Germinal center (tissue), 1 donor: Measurements from ENCODE around the gene SNX2.

Source experiments
- DNase-seq: peaks from one replicate; pipeline ENCODE4 v3.0.0; 2012; ENCODE audit warnings: mixed read lengths, low spot score

Gene SNX2

GRCh38 chr5:122772446-122772845, 2.4 kb upstream of the SNX2 start:
- DNase-seq = no peak

DNA sequence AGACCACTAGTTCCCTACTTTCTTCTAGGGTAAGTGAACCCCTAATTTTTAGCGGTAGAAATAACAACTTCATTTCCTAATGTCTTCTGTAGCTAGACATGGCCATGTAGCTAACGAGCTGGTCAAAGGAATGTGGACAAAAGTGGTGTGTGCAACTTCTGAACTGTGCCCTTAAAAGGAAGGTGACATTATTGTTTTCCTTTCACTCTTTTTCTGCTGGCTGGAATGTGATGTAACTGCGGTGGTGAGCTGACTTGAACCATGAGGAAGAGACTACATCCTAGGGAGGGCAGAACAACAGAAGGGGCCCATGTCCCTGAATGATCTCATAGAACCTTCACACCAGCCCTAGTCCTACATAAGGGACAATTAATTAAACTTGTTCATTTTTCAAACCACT, 1.3 kb upstream of the SNX2 start:
- no peak for DNase-seq

DNA sequence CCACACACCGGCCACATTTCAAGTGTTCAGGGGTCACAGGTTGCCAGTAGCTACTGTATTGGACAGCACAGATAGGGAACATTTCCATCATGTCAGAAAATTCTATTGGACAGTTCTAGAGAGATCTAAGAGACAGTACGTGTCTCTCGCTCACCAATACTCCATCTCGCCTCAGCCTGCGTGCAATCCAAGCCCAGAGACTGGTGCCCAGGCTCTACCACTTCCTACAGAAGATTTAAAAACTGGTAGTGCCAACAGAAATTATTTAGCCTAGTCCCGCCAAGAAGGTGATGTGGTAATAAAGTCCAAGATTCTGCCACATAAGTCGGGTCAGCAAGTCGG, 390 bp upstream of the SNX2 start:
- no peak for DNase-seq

- DNase-seq = peak; percentile 38
These were observed 966 bp downstream of the SNX2 start for GRCh38 chr5:122775550-122776542.

DNA sequence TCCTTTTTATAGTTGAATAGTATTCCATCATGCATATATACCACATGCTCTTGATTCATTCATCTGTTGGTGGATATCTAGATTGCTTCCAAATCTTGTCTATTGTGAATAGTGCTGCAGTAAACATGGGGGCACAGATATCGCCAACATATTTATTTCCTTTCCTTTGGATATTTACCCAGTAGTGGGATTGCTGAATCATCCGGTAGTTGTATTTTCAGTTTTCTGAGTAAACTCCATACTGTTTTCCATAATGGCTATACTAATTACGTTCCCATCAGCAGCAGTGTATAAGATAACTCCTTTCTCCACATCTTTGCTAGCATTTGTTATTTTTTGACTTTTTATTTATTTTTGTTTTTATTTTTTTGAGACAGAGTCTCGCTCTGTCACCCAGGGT, 3.3 kb downstream of the SNX2 start:
- DNase-seq = no peak

GRCh38 chr5:122779451-122779850, 4.6 kb downstream of the SNX2 start:
- DNase-seq = no peak

DNA sequence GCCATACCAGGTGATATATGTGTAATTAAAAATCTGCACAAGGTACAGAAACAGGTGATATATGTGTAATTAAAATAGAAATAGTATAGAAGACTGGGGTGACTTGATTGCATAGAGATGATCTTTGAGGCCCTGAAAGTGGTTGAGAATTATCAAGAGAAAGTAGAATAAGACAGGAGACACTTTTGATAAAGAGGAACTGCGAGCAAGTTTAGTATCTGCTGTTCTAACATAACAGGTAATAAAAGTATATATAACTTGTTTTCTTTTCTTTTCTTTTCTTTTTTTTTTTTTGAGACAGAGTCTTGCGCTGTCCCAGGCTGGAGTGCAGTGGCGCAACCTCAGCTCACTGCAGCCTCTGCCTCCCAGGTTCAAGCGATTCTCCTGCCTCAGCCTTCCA, 5.4 kb downstream of the SNX2 start:
- DNase-seq = peak; percentile 6

DNA sequence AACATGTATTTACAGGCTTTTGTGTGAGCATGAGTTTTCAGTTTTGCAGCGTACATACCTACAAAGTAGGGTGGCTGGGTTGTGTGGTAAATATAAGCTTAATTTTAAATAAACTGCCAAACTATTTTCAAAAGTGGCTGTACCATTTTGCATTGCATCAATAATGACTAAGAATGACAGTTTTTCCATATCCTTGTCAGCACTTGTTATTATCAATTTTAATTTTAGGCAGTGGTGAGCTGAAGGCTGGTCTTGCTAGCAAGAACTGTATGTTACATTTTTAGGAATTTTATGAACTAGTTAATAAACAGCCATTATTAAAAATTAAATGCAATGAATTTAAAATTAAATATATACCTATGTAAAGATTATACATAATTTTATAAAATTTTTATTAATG, 6.6 kb downstream of the SNX2 start:
- DNase-seq = no peak

- no peak for DNase-seq
These were observed 10.4 kb downstream of the SNX2 start for GRCh38 chr5:122785294-122785693.

- no peak for DNase-seq
These were observed 13.5 kb downstream of the SNX2 start for GRCh38 chr5:122788371-122788770.

DNA sequence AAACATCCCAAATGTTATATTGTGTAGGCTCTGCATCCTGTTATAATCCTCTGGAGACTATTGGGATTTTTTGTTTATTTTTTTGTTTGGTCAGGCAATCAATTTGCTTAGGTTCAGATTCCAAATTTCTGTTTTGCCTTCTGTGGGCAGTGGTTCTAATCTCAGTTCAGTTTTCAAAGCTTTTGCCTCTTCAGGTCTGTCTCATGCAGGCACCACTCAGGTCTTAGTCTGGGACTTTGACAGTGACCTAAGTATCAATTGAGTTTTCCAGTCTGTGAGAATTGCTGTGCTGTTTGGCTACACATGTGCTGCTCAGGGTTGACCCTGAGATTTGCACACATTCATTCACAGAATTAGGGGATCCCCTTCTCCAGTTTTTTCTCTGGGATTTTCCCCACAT, 14.1 kb downstream of the SNX2 start:
- no peak for DNase-seq

- no peak for DNase-seq
These were observed 14.7 kb downstream of the SNX2 start for GRCh38 chr5:122789461-122790171.

DNA sequence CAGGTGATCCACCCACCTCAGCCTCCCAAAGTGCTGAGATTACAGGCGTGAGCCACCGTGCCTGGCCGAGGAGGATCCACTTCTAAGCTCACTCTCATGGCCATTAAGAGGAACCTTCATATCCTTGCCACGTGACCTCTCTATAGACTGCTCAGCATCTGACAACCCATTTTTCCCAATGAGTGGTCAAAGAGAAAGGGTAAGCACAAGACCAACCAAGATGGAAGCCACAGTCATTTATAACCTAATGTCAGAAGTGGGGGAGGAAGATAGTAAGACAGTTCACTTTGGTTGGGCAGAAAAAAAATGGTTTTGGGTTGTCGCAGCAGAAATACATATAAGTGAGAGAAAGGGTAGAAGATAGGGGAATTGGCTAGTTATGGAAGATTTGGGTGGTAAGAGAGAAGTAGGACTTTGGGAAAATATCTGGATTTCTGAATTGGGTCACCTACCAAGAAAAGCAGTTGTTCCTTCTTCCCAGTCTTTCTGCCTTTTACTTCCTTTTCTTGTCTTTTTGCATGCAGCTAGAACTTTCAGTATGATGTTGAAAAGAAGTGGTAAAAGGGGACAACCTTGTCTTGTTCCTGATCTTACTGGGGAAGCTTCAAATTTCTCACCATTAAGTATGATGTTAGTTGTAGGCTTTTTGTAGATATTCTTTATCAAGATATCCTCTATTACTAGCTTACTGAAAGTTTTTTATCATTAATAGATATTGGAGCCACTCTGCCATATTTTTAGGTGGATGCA, 15.6 kb downstream of the SNX2 start:
- DNase-seq = no peak

- no peak for DNase-seq
These were observed 30.6 kb downstream of the SNX2 start for GRCh38 chr5:122805481-122805880.

DNA sequence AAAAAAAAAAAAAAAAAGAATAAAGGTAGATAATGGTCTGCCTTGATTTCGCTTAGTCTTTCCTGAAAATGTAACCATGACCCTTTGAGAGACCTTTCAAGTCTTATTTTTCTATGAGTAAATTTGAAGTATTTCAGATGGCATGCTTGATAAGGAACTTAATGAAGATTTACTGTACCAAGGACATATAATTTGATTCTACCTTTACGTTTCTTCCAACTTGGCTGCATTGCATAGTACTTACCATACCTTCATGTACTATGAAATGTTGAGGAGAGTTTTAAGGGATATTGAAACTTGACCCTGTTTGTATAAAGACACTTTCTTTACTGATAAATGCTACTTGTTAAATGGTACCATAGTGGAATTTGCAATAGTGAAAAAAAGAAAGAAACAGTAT, 35.5 kb downstream of the SNX2 start:
- DNase-seq = no peak

DNA sequence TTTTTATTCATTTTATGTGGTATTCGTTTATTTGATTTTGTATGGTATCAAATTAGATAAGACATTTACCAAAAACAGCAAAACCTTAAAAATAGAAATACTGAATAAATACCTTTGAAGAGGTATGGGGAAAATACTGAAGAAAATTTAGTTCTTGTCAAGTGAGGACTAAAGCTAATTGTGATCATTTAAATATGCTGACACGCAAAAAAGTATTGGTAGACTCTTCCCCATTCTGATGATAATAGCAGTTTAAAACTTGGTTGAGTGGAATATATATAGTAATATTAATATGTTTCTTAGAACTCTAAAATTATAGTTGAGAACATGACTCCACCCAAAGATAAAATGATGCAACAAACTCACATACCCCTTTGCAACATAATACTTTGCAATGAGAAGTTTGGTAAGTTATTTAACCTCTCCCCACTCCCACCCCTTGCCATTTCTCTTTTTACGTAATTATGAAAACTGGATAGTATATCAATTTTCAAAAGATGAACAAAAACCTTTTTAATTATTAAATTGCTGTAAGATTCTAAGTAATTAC, 40.4 kb downstream of the SNX2 start:
- no peak for DNase-seq

GRCh38 chr5:122816756-122817155, 41.9 kb downstream of the SNX2 start:
- no peak for DNase-seq

GRCh38 chr5:122831984-122832383, 57.1 kb downstream of the SNX2 start:
- no peak for DNase-seq

GRCh38 chr5:122835681-122836080, 60.8 kb downstream of the SNX2 start:
- no peak for DNase-seq

DNA sequence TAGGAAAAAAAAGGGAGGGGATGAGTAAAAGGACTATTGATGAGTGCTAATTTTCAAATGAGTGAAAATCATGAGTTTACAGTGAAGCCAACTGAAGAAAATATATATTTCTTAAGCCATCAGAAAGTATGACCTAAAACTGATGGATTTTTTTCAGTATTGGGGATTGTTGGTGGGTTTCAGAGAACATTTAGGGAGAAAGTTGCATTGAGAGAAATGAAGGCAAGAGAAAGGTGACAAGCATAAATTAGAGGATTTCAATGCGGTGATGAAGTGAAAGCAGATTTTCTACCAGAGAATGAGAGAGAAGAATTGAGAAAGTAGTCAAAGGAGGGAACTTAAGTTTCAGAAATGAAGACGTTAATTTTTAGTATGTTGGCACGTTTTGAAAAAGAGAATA, 62.1 kb downstream of the SNX2 start:
- no peak for DNase-seq

GRCh38 chr5:122839731-122840130, 64.9 kb downstream of the SNX2 start:
- DNase-seq = no peak

GRCh38 chr5:122842016-122842580, 67.2 kb downstream of the SNX2 start:
- no peak for DNase-seq
